Brain microvascular endothelial cell (primary cell): ENCODE data around the gene LEKR1.
A peak's percentile ranks its signal among the peaks of the same experiment; 100 is the strongest.

Experiments
- DNase-seq: peaks from one replicate; pipeline ENCODE4 v3.0.0-alpha.2; 2020
- H3K27ac ChIP-seq: fragments of 250-450 bp; sonication (Bioruptor Pico); 2 replicates; pipeline ENCODE4 v1.5.1; 2020; ENCODE audit warnings: mild to moderate bottlenecking, moderate library complexity
- H3K27me3 ChIP-seq: fragments of 250-450 bp; sonication (Bioruptor Pico); replicated peaks from 2 replicates; pipeline ENCODE4 v1.5.1; 2020; ENCODE audit warnings: mild to moderate bottlenecking
- H3K36me3 ChIP-seq: fragments of 250-450 bp; sonication (Bioruptor Pico); replicated peaks from 2 replicates; pipeline ENCODE4 v1.5.1; 2020; ENCODE audit warnings: mild to moderate bottlenecking
- H3K4me3 ChIP-seq: 2 replicates; pipeline ENCODE4 v1.5.1; 2011; ENCODE audit warnings: low read depth, mild to moderate bottlenecking, control low read depth, low read length, moderate library complexity
- CTCF ChIP-seq: IDR thresholded peaks from 2 replicates; pipeline ENCODE4 v1.5.1; 2011; ENCODE audit warnings: low read depth, mild to moderate bottlenecking, moderate library complexity, low read length, control low read depth, inconsistent platforms; ENCODE audit errors: missing control alignments
- in situ Hi-C: cut with HindIII; loops from 2 replicates; pipeline ENCODE4 v1.10.0; 2017; ENCODE audit warnings: low sequenced_read_pairs, low pct_ligation_motif_present

LEKR1 gene

GRCh38 chr3:156801746-156802145 is 24.4 kb upstream of the LEKR1 start:
- H3K27ac ChIP-seq: no peak overlapping the region
- DNase-seq: no peak
- H3K36me3 ChIP-seq: no peaks in the 10 kb centered on the region
- no peak for TF ChIP-seq CTCF
- no peaks in the 10 kb centered on the region for H3K27me3 ChIP-seq
- in situ Hi-C loops: no loop called here
- no peak overlapping the region for H3K4me3 ChIP-seq

- no peak for TF ChIP-seq CTCF
- no peak for DNase-seq
- Histone ChIP-seq H3K36me3 (no peaks in the 10 kb centered on the region), H3K27ac (no peak overlapping the region), H3K4me3 (no peak overlapping the region), H3K27me3 (no peaks in the 10 kb centered on the region)
- in situ Hi-C loops: no loop called here
These were observed 23.1 kb upstream of the LEKR1 start for GRCh38 chr3:156802821-156803606.

- Histone ChIP-seq H3K27me3 (no peaks in the 10 kb centered on the region), H3K4me3 (no peak overlapping the region), H3K36me3 (no peaks in the 10 kb centered on the region), H3K27ac (no peak overlapping the region)
- DNase-seq: no peak
- in situ Hi-C loops: no loop called here
- no peak for TF ChIP-seq CTCF
These were observed 22.0 kb upstream of the LEKR1 start for GRCh38 chr3:156803952-156804741.

- Histone ChIP-seq H3K27ac (no peak overlapping the region), H3K36me3 (no peaks in the 10 kb centered on the region)
- TF ChIP-seq CTCF: no peak
These were observed 19.5 kb upstream of the LEKR1 start for GRCh38 chr3:156806698-156807097.

GRCh38 chr3:156808025-156808424 is 18.1 kb upstream of the LEKR1 start:
- TF ChIP-seq CTCF: no peak
- Histone ChIP-seq H3K4me3 (no peak overlapping the region), H3K36me3 (no peaks in the 10 kb centered on the region), H3K27ac (peak overlapping the region; percentile 5), H3K27me3 (no peaks in the 10 kb centered on the region)
- in situ Hi-C loops: no loop called here
- no peak for DNase-seq

More at GRCh38 chr3:156806698-156807097, 19.5 kb upstream of the LEKR1 start:
- in situ Hi-C loops: no loop called here
- no peak for DNase-seq
- H3K27me3 ChIP-seq: no peaks in the 10 kb centered on the region
- H3K4me3 ChIP-seq: no peak overlapping the region
